SK-N-SH (cell line): ENCODE measurements around the gene TMEM163. TPM values are rescaled to one million over a fixed set of nuclear protein-coding genes. Genes with fewer than 3 reads are reported as not detected.

ENCODE experiments used
- CTCF ChIA-PET: fragments of 300-600, 350-600 bp; formaldehyde crosslinking; extraction: SDS; loops from one replicate; lab custom pipeline; 2021; lab: Yijun Ruan, JAX
- POLR2A ChIA-PET: fragments of 350-600 bp; sonication (Branson Sonifier 250); formaldehyde crosslinking; extraction: SDS; loops from one replicate; lab custom pipeline; 2020; ENCODE audit warnings: antibody characterized with exemption, inconsistent platforms; lab: Yijun Ruan, JAX
- DNase-seq: peaks from one replicate; pipeline ENCODE4 v3.0.0; 2012
- H2AFZ ChIP-seq: fragments of 200-600 bp; sonication (generic); 2 replicates; pipeline ENCODE4 v1.8.1; 2016; ENCODE audit warnings: antibody characterized with exemption, mild to moderate bottlenecking, low read depth
- H3F3A ChIP-seq: fragments of 200-600 bp; sonication (generic); replicated peaks from 2 replicates; pipeline ENCODE3; 2016; ENCODE audit warnings: antibody characterized with exemption, mild to moderate bottlenecking; ENCODE audit not compliant: insufficient read depth
- H3K27ac ChIP-seq, 2 experiments: fragments of 200-500 bp in 1 of 2; fragments of 200-600 bp in 1 of 2; sonication (Bioruptor generic) in 1 of 2; sonication (generic), shearing (Covaris generic) in 1 of 2; 2 replicates each; pipeline versions ENCODE4 v1.5.1 to v1.6.1; 2014 to 2016; ENCODE audit warnings: low read depth in 2 of 2, inconsistent platforms in 1 of 2, low read length in 1 of 2, mild to moderate bottlenecking in 1 of 2, mixed read lengths in 1 of 2
- H3K27me3 ChIP-seq: fragments of 200-600 bp; sonication (generic), shearing (Covaris generic); 2 replicates; pipeline ENCODE4 v1.6.1; 2016; ENCODE audit warnings: mixed run types; ENCODE audit not compliant: insufficient read depth
- H3K36me3 ChIP-seq, 2 experiments: fragments of 200-500 bp in 1 of 2; fragments of 200-600 bp in 1 of 2; sonication (Bioruptor generic) in 1 of 2; sonication (generic) in 1 of 2; replicated peaks in 1 of 2; 2 replicates each; pipeline versions ENCODE3 to v1.5.1; 2014 to 2016; ENCODE audit warnings: low read length in 1 of 2, mild to moderate bottlenecking in 1 of 2; ENCODE audit not compliant: insufficient read depth in 2 of 2, control insufficient read depth in 1 of 2
- H3K4me1 ChIP-seq, 2 experiments: fragments of 200-500 bp in 1 of 2; fragments of 200-600 bp in 1 of 2; sonication (Bioruptor generic) in 1 of 2; sonication (generic), shearing (Covaris generic) in 1 of 2; 2 replicates each; pipeline versions ENCODE4 v1.5.1 to v1.6.1; 2014 to 2016; ENCODE audit warnings: low read depth in 1 of 2, low read length in 1 of 2, mixed run types in 1 of 2; ENCODE audit not compliant: insufficient read depth in 2 of 2, control insufficient read depth in 1 of 2
- H3K4me2 ChIP-seq: fragments of 200-600 bp; sonication (generic), shearing (Covaris generic); 2 replicates; pipeline ENCODE4 v1.6.1; 2017; ENCODE audit warnings: mixed run types
- H3K4me3 ChIP-seq, 2 experiments: fragments of 200-500 bp in 1 of 2; fragments of 200-600 bp in 1 of 2; sonication (Bioruptor generic) in 1 of 2; sonication (generic), shearing (Covaris generic) in 1 of 2; 2 replicates each; pipeline versions ENCODE4 v1.5.1 to v1.8.1; 2014 to 2016; ENCODE audit warnings: low read depth in 2 of 2, inconsistent platforms in 1 of 2, low read length in 1 of 2, mild to moderate bottlenecking in 1 of 2, mixed read lengths in 1 of 2, moderate library complexity in 1 of 2
- H3K79me2 ChIP-seq: fragments of 200-600 bp; sonication (generic); 2 replicates; pipeline ENCODE4 v1.8.1; 2017; ENCODE audit warnings: mild to moderate bottlenecking; ENCODE audit not compliant: insufficient read depth
- H3K9ac ChIP-seq: fragments of 200-600 bp; sonication (generic); 2 replicates; pipeline ENCODE4 v1.6.1; 2017; ENCODE audit warnings: mixed run types
- H3K9me2 ChIP-seq: fragments of 200-600 bp; sonication (generic); 2 replicates; pipeline ENCODE4 v1.6.1; 2017; ENCODE audit warnings: mixed run types
- H3K9me3 ChIP-seq: fragments of 200-600 bp; sonication (generic); 2 replicates; pipeline ENCODE4 v1.6.1; 2017; ENCODE audit warnings: mixed run types, mild to moderate bottlenecking, moderate library complexity
- H4K20me1 ChIP-seq: fragments of 200-600 bp; sonication (generic); 2 replicates; pipeline ENCODE4 v1.6.1; 2017; ENCODE audit warnings: mild to moderate bottlenecking, mixed run types; ENCODE audit not compliant: insufficient read depth
- CHD2 ChIP-seq: fragments of 150-350 bp; IDR thresholded peaks from 2 replicates; pipeline ENCODE4 v1.6.1; 2018; ENCODE audit warnings: low read length; ENCODE audit not compliant: partially characterized antibody
- EP300 ChIP-seq, 2 experiments: IDR thresholded peaks; 2 replicates each; pipeline versions ENCODE4 v1.4.0 to v1.6.1; 2012; ENCODE audit warnings: borderline replicate concordance in 1 of 2, low read depth in 1 of 2, low read length in 1 of 2
- FOSL2 ChIP-seq: IDR thresholded peaks from 2 replicates; pipeline ENCODE4 v1.4.0; 2012; ENCODE audit warnings: low read depth, mild to moderate bottlenecking, moderate library complexity, borderline replicate concordance
- FOXJ3 ChIP-seq: sonication (generic); formaldehyde crosslinking; IDR thresholded peaks from 2 replicates; pipeline ENCODE4 v1.5.1; 2020; ENCODE audit warnings: mild to moderate bottlenecking, missing genetic modification reagents
- GATA2 ChIP-seq: sonication (generic); formaldehyde crosslinking; IDR thresholded peaks from 2 replicates; pipeline ENCODE4 v1.5.0; 2020; ENCODE audit warnings: mild to moderate bottlenecking, missing genetic modification reagents
- JUND ChIP-seq: IDR thresholded peaks from 2 replicates; pipeline ENCODE4 v1.4.0; 2012
- NFIC ChIP-seq: IDR thresholded peaks from 2 replicates; pipeline ENCODE4 v1.4.0; 2012; ENCODE audit warnings: borderline replicate concordance
- POLR2AphosphoS5 ChIP-seq: IDR thresholded peaks from 2 replicates; pipeline ENCODE4 v1.6.1; 2012; ENCODE audit warnings: low read depth, low read length
- RAD21 ChIP-seq: IDR thresholded peaks from 2 replicates; pipeline ENCODE4 v1.6.1; 2012; ENCODE audit warnings: mild to moderate bottlenecking, low read length
- RCOR1 ChIP-seq: fragments of 150-350 bp; IDR thresholded peaks from 2 replicates; pipeline ENCODE4 v1.6.1; 2017; ENCODE audit warnings: antibody characterized with exemption, low read length
- SIN3A ChIP-seq: IDR thresholded peaks from 2 replicates; pipeline ENCODE4 v1.6.1; 2012; ENCODE audit warnings: low read depth, mild to moderate bottlenecking, low read length, moderate library complexity, borderline replicate concordance
- SMC3 ChIP-seq: IDR thresholded peaks from 2 replicates; pipeline ENCODE4 v1.6.1; 2012; ENCODE audit warnings: low read depth, low read length, improper control_type of control experiment
- TAF1 ChIP-seq: IDR thresholded peaks from 2 replicates; pipeline ENCODE4 v1.6.1; 2012; ENCODE audit warnings: low read depth, mild to moderate bottlenecking, low read length, moderate library complexity, borderline replicate concordance
- TEAD4 ChIP-seq: IDR thresholded peaks from 2 replicates; pipeline ENCODE4 v1.4.0; 2012; ENCODE audit warnings: mild to moderate bottlenecking, borderline replicate concordance; ENCODE audit not compliant: insufficient read depth
- YY1 ChIP-seq: IDR thresholded peaks from 2 replicates; pipeline ENCODE4 v1.4.0; 2012; ENCODE audit warnings: low read depth, mild to moderate bottlenecking
- WGBS: methylation state at CpG from one replicate; pipeline ENCODE4 v1.1.6; 2017; ENCODE audit warnings: low lambda C conversion rate; 5-methylcytosine and 5-hydroxymethylcytosine counted together
- polyA plus RNA-seq, 3 experiments: library from polyadenylated mRNA; depleted of rRNA; stranded (reverse); fragments of >200 nt; gene quantifications; 2 replicates each; pipeline ENCODE4 v1.2.3, GENCODE V29; 2012
- TF ChIP-seq, protein P1 (sequence below): IDR thresholded peaks from 2 replicates; pipeline ENCODE4 v1.4.0; 2012; ENCODE audit warnings: low read depth
- TF ChIP-seq, protein P2 (sequence below): IDR thresholded peaks from 2 replicates; pipeline ENCODE4 v1.4.0; 2012; ENCODE audit warnings: low read depth, borderline replicate concordance
- TF ChIP-seq, protein P3 (sequence below): fragments of 150-350 bp; IDR thresholded peaks from 2 replicates; pipeline ENCODE4 v1.6.1; 2016; ENCODE audit warnings: mild to moderate bottlenecking, low read depth, low read length
- TF ChIP-seq, protein P4 (sequence below): fragments of 200-600 bp; sonication (generic); IDR thresholded peaks from 2 replicates; pipeline ENCODE4 v1.6.1; 2017; ENCODE audit warnings: antibody characterized with exemption, mild to moderate bottlenecking, moderate library complexity
- TF ChIP-seq, protein P5 (sequence below): IDR thresholded peaks from 2 replicates; pipeline ENCODE4 v1.4.0; 2012; ENCODE audit warnings: low read depth, borderline replicate concordance

Gene TMEM163
- polyA plus RNA-seq, 1 of the 3 experiments (the other 2 are of a cell fraction): not detected

DNA sequence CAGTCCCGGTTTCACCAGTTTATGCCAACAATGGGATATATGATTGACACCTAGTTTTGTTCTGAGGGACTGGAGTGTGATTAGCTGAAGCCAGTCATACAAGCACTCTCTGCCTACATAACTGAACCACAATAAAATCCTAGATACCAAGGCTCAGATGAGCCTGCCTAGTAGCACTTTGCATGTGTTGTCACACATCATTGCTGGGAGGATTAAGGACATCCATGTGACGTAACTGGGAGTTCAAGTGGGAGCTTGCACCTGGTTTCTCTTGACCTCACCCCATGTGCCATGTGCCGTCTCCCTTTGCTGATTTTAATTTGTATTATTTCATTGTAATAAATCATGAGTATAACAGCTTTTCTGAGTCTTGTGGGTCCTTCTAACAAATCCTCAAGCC lies 90.3 kb downstream of the TMEM163 start:
- TF ChIP-seq, protein P1, sequence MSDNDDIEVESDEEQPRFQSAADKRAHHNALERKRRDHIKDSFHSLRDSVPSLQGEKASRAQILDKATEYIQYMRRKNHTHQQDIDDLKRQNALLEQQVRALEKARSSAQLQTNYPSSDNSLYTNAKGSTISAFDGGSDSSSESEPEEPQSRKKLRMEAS: no peak
- TF ChIP-seq TEAD4 (no peak), CHD2 (no peak), RCOR1 (no peak), EP300 (IDR thresholded peaks at IDR 0.05; ENCODE audit: borderline replicate concordance in 1 of 2, low read depth in 1 of 2, low read length in 1 of 2) (no peak), NFIC (no peak), YY1 (no peak), RAD21 (no peak), SMC3 (no peak), TAF1 (no peak), POLR2AphosphoS5 (no peak), FOSL2 (no peak), GATA2 (CRISPR knock-in tag) (no peak), FOXJ3 (no peak), SIN3A (no peak), JUND (no peak)
- TF ChIP-seq, protein P2, sequence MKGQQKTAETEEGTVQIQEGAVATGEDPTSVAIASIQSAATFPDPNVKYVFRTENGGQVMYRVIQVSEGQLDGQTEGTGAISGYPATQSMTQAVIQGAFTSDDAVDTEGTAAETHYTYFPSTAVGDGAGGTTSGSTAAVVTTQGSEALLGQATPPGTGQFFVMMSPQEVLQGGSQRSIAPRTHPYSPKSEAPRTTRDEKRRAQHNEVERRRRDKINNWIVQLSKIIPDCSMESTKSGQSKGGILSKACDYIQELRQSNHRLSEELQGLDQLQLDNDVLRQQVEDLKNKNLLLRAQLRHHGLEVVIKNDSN: no peak
- TF ChIP-seq, protein P3, sequence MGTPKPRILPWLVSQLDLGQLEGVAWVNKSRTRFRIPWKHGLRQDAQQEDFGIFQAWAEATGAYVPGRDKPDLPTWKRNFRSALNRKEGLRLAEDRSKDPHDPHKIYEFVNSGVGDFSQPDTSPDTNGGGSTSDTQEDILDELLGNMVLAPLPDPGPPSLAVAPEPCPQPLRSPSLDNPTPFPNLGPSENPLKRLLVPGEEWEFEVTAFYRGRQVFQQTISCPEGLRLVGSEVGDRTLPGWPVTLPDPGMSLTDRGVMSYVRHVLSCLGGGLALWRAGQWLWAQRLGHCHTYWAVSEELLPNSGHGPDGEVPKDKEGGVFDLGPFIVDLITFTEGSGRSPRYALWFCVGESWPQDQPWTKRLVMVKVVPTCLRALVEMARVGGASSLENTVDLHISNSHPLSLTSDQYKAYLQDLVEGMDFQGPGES: no peak
- TF ChIP-seq, protein P4, sequence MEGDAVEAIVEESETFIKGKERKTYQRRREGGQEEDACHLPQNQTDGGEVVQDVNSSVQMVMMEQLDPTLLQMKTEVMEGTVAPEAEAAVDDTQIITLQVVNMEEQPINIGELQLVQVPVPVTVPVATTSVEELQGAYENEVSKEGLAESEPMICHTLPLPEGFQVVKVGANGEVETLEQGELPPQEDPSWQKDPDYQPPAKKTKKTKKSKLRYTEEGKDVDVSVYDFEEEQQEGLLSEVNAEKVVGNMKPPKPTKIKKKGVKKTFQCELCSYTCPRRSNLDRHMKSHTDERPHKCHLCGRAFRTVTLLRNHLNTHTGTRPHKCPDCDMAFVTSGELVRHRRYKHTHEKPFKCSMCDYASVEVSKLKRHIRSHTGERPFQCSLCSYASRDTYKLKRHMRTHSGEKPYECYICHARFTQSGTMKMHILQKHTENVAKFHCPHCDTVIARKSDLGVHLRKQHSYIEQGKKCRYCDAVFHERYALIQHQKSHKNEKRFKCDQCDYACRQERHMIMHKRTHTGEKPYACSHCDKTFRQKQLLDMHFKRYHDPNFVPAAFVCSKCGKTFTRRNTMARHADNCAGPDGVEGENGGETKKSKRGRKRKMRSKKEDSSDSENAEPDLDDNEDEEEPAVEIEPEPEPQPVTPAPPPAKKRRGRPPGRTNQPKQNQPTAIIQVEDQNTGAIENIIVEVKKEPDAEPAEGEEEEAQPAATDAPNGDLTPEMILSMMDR: no peak
- TF ChIP-seq, protein P5, sequence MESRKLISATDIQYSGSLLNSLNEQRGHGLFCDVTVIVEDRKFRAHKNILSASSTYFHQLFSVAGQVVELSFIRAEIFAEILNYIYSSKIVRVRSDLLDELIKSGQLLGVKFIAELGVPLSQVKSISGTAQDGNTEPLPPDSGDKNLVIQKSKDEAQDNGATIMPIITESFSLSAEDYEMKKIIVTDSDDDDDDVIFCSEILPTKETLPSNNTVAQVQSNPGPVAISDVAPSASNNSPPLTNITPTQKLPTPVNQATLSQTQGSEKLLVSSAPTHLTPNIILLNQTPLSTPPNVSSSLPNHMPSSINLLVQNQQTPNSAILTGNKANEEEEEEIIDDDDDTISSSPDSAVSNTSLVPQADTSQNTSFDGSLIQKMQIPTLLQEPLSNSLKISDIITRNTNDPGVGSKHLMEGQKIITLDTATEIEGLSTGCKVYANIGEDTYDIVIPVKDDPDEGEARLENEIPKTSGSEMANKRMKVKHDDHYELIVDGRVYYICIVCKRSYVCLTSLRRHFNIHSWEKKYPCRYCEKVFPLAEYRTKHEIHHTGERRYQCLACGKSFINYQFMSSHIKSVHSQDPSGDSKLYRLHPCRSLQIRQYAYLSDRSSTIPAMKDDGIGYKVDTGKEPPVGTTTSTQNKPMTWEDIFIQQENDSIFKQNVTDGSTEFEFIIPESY: no peak
- Histone ChIP-seq H3K36me3 (no peaks in the 10 kb centered on the region), H3K9me3 (no peaks in the 10 kb centered on the region), H3K4me3 (no peak overlapping the region), H2AFZ (no peak overlapping the region), H3K9ac (no peak overlapping the region), H3K9me2 (no peaks in the 10 kb centered on the region), H4K20me1 (no peaks in the 10 kb centered on the region), H3K4me1 (no peaks in the 10 kb centered on the region), H3K79me2 (no peaks in the 10 kb centered on the region), H3F3A (no peaks in the 10 kb centered on the region), H3K4me2 (no peak overlapping the region), H3K27me3 (no peaks in the 10 kb centered on the region), H3K27ac (no peak overlapping the region)
- ChIA-PET POLR2A (no interaction called here), CTCF (no interaction called here)
- no peak for DNase-seq
- WGBS: 28% methylated on average over 3 of the region's 3 CpGs
